Panc1 (cell line): ENCODE measurements around the gene FILIP1L. TPM values are rescaled to one million over a fixed set of nuclear protein-coding genes. Genes with fewer than 3 reads are reported as not detected.
A peak's percentile ranks its signal among the peaks of the same experiment; 100 is the strongest.

Experiments
- ATAC-seq: fragments of 200-7000 bp; cut with Tn5 transposase; 2 replicates; pipeline ENCODE4 v1.9.1; 2020; ENCODE audit warnings: mild to moderate bottlenecking, moderate library complexity
- BruUV-seq: library from RNA; stranded (reverse); fragments of 400-500 nt; replicated peaks from 2 replicates; lab custom pipeline; 2021; lab: Mats Ljungman, UMichigan
- CTCF ChIA-PET: fragments of 300-600 bp; sonication (Branson Sonifier 250); formaldehyde crosslinking; loops from one replicate; lab custom pipeline; 2022; ENCODE audit warnings: antibody characterized with exemption; lab: Charles Lee
- POLR2A ChIA-PET: fragments of 300-600 bp; sonication (Branson Sonifier 250); formaldehyde crosslinking; loops from one replicate; lab custom pipeline; 2022; ENCODE audit warnings: antibody characterized with exemption; lab: Charles Lee
- DNase-seq: peaks from one replicate; pipeline ENCODE4 v3.0.0-alpha.2; 2010; ENCODE audit warnings: low read depth, low spot score
- H3K27ac ChIP-seq: 2 replicates; pipeline ENCODE4 v1.5.1; 2011; ENCODE audit warnings: mild to moderate bottlenecking, low read length, inconsistent platforms
- H3K27me3 ChIP-seq: fragments of 200-500 bp; sonication (Bioruptor generic); 2 replicates; pipeline ENCODE4 v1.6.0; 2014; ENCODE audit warnings: low read length, inconsistent platforms; ENCODE audit not compliant: control insufficient read depth, insufficient read depth
- H3K36me3 ChIP-seq: fragments of 200-500 bp; sonication (Bioruptor generic); 2 replicates; pipeline ENCODE4 v1.5.1; 2014; ENCODE audit warnings: inconsistent platforms, mild to moderate bottlenecking, low read length, moderate library complexity; ENCODE audit not compliant: control insufficient read depth, insufficient read depth
- H3K4me1 ChIP-seq: 2 replicates; pipeline ENCODE4 v1.5.1; 2011; ENCODE audit warnings: inconsistent platforms, mild to moderate bottlenecking, low read length, moderate library complexity; ENCODE audit not compliant: control insufficient read depth, insufficient read depth
- H3K4me3 ChIP-seq, 2 experiments: 2 replicates each; pipeline ENCODE4 v1.5.1; 2011 to 2012; ENCODE audit warnings: low read depth in 2 of 2, low read length in 2 of 2, mild to moderate bottlenecking in 2 of 2, inconsistent platforms in 1 of 2, moderate library complexity in 1 of 2
- H3K9me3 ChIP-seq: fragments of 200-500 bp; sonication (Bioruptor generic); 2 replicates; pipeline ENCODE4 v1.5.1; 2014; ENCODE audit warnings: low read depth, mild to moderate bottlenecking, inconsistent platforms, low read length, moderate library complexity; ENCODE audit not compliant: control insufficient read depth, insufficient read depth
- POLR2AphosphoS5 ChIP-seq: IDR thresholded peaks from 2 replicates; pipeline ENCODE4 v1.6.1; 2012; ENCODE audit warnings: mild to moderate bottlenecking, low read depth, low read length, moderate library complexity
- SIN3A ChIP-seq: IDR thresholded peaks from 2 replicates; pipeline ENCODE4 v1.6.1; 2012; ENCODE audit warnings: low read depth, mild to moderate bottlenecking, low read length, moderate library complexity, borderline replicate concordance; ENCODE audit not compliant: insufficient read depth
- TCF7L2 ChIP-seq: IDR thresholded peaks from 2 replicates; pipeline ENCODE4 v1.6.1; 2011; ENCODE audit warnings: mild to moderate bottlenecking, low read depth, low read length, inconsistent platforms
- in situ Hi-C: cut with HindIII; loops from 2 replicates; pipeline ENCODE4 v1.10.0; 2016; ENCODE audit warnings: low sequenced_read_pairs, low pct_unique_long_range_greater_than_20kb
- intact Hi-C: fragments of 100-400 bp; cut with micrococcal nuclease; formaldehyde crosslinking; loops from one replicate; pipeline ENCODE4 v1.10.0; 2022; ENCODE audit not compliant: unreplicated experiment
- total RNA-seq: library from RNA; stranded (reverse); gene quantifications from one replicate; pipeline ENCODE4 v1.2.1, GENCODE V29; 2021; ENCODE audit not compliant: unreplicated experiment
- TF ChIP-seq, protein P1 (sequence below): fragments of 450-650 bp; IDR thresholded peaks from 2 replicates; pipeline ENCODE4 v1.5.1; 2017; ENCODE audit warnings: mild to moderate bottlenecking
- TF ChIP-seq, protein P2 (sequence below), 2 experiments: IDR thresholded peaks; 2 replicates each; pipeline ENCODE4 v1.6.1; 2011 to 2012; ENCODE audit warnings: low read depth in 2 of 2, control low read depth in 1 of 2, low read length in 1 of 2, mild to moderate bottlenecking in 1 of 2, moderate library complexity in 1 of 2; ENCODE audit not compliant: insufficient read depth in 1 of 2

FILIP1L gene
- total RNA-seq, 1 experiment from 2014 or later = 3.2 TPM

DNA sequence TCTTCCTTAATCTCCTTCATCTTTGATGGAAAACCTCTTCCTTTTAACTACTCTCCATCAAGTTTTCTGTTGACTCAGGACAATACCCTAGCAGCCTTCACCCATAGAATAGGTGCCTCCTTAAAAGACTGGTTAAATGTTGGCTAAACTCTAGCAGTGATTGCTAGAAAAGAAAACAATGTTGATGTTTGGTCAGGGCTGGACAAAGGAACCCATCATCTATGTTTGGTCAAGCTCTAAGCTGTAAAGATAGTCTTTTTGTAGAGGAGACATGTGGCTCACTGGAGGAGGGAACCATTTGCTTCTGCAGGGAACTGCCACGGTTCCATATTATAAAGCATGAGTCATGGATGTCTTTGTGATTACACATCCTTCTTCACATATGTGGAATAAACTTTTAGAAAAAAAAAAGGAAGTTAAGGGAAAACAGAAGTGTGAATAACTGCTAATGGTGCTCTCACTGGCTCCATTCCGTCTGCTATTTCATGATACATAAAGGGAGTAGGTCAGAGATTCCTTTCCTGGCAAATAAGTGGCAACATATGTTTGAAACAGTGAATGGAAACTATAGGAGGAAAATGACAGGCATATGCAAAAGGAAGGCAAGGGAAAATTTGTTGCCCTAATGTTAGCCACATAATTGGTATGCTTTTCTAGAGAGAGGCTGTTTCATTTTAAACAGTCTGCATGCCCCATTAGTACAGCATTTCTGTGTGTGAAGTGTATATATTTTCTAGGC is 218.4 kb downstream of the FILIP1L start:
- in situ Hi-C loops (no loop called here), intact Hi-C loops (no loop called here)
- peak overlapping the region; percentile 40; the same call in 1 of the 2 replicates for H3K27ac ChIP-seq

DNA sequence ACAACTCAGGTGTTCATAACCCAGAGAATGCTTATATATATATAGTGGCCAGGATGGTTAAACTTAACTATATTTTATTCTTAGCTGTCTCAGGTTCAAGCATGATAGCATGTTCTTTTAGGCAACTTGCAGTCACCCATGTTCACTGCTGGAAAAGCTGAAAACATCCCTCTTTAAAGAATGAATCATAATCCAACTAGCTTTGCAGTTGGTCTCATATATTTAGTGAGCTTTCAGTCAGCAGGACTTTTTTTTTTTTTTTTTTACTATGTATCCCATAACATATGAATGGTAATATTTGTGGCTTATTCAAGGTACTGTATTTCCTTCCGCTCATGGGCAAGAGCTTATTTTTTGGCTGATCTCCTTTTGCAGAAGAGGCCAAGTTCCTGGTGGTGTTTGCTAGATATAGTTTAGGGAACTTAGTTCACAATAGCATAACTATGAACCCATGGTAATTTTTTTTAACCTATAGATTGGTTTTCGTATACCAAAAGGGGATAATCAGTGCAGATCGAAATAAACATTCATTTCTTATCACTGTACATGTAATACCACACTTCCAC is 219.1 kb downstream of the FILIP1L start:
- Histone ChIP-seq H3K4me1 (peaks cover 10% of the 10 kb centered on the region), H3K36me3 (no peaks in the 10 kb centered on the region), H3K27ac (peak overlapping the region; percentile 40; the same call in 1 of the 2 replicates), H3K4me3 (no peak overlapping the region), H3K9me3 (no peaks in the 10 kb centered on the region), H3K27me3 (no peaks in the 10 kb centered on the region)
- ATAC-seq = no peak
- POLR2A ChIA-PET = no interaction called here
- intact Hi-C loops (no loop called here), in situ Hi-C loops (no loop called here)
- TF ChIP-seq, protein P1, sequence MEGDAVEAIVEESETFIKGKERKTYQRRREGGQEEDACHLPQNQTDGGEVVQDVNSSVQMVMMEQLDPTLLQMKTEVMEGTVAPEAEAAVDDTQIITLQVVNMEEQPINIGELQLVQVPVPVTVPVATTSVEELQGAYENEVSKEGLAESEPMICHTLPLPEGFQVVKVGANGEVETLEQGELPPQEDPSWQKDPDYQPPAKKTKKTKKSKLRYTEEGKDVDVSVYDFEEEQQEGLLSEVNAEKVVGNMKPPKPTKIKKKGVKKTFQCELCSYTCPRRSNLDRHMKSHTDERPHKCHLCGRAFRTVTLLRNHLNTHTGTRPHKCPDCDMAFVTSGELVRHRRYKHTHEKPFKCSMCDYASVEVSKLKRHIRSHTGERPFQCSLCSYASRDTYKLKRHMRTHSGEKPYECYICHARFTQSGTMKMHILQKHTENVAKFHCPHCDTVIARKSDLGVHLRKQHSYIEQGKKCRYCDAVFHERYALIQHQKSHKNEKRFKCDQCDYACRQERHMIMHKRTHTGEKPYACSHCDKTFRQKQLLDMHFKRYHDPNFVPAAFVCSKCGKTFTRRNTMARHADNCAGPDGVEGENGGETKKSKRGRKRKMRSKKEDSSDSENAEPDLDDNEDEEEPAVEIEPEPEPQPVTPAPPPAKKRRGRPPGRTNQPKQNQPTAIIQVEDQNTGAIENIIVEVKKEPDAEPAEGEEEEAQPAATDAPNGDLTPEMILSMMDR = no peak
- TF ChIP-seq, protein P2, sequence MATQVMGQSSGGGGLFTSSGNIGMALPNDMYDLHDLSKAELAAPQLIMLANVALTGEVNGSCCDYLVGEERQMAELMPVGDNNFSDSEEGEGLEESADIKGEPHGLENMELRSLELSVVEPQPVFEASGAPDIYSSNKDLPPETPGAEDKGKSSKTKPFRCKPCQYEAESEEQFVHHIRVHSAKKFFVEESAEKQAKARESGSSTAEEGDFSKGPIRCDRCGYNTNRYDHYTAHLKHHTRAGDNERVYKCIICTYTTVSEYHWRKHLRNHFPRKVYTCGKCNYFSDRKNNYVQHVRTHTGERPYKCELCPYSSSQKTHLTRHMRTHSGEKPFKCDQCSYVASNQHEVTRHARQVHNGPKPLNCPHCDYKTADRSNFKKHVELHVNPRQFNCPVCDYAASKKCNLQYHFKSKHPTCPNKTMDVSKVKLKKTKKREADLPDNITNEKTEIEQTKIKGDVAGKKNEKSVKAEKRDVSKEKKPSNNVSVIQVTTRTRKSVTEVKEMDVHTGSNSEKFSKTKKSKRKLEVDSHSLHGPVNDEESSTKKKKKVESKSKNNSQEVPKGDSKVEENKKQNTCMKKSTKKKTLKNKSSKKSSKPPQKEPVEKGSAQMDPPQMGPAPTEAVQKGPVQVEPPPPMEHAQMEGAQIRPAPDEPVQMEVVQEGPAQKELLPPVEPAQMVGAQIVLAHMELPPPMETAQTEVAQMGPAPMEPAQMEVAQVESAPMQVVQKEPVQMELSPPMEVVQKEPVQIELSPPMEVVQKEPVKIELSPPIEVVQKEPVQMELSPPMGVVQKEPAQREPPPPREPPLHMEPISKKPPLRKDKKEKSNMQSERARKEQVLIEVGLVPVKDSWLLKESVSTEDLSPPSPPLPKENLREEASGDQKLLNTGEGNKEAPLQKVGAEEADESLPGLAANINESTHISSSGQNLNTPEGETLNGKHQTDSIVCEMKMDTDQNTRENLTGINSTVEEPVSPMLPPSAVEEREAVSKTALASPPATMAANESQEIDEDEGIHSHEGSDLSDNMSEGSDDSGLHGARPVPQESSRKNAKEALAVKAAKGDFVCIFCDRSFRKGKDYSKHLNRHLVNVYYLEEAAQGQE (IDR thresholded peaks at IDR 0.05; ENCODE audit: insufficient read depth in 1 of 2, low read depth in 2 of 2, low read length in 1 of 2) = no peak
- no peak for TF ChIP-seq POLR2AphosphoS5
- DNase-seq = no peak
- CTCF ChIA-PET = interaction anchor here (0.6 kb wide), 2 partner anchors 320 to 1359 kb away, joined by 3 to 5 read pairs; no protein-coding TSS in a partner anchor
- no TSS peak for BruUV-seq

More for the DNA sequence above, 218.4 kb downstream of the FILIP1L start:
- no TSS peak for BruUV-seq
- Histone ChIP-seq H3K4me1 (peaks cover 15% of the 10 kb centered on the region), H3K9me3 (no peaks in the 10 kb centered on the region), H3K4me3 (no peak overlapping the region), H3K27me3 (no peaks in the 10 kb centered on the region), H3K36me3 (no peaks in the 10 kb centered on the region)
- peak; percentile 90 for ATAC-seq
- TF ChIP-seq TCF7L2 (no peak), POLR2AphosphoS5 (no peak), SIN3A (no peak)
- TF ChIP-seq, protein P1 = no peak
- TF ChIP-seq, protein P2 (IDR thresholded peaks at IDR 0.05; ENCODE audit: insufficient read depth in 1 of 2, low read depth in 2 of 2, low read length in 1 of 2) = no peak
- DNase-seq = peak; percentile 65
- ChIA-PET POLR2A (no interaction called here), CTCF (no interaction called here)
